CD14-positive monocyte (primary cell): ENCODE data around the gene OR7G1. TPM values are rescaled to one million over a fixed set of nuclear protein-coding genes. Genes with fewer than 3 reads are reported as not detected.

Experiments
- DNase-seq, 3 donors: peaks; one replicate each; pipeline ENCODE4 v3.0.0-alpha.2; 2011 to 2022
- H2AFZ ChIP-seq: 2 replicates; pipeline ENCODE4 v1.6.0; 2012; ENCODE audit warnings: mild to moderate bottlenecking, low read depth, low read length, inconsistent platforms; ENCODE audit not compliant: insufficient read depth, poor library complexity, severe bottlenecking
- H3K27ac ChIP-seq, 2 donors: 1 replicate in 1 of 2; 2 replicates in 1 of 2; pipeline ENCODE4 v1.5.1; 2012 to 2013; ENCODE audit warnings: low read length in 2 of 2, control low read depth in 1 of 2, inconsistent platforms in 1 of 2, low read depth in 1 of 2, mild to moderate bottlenecking in 1 of 2
- H3K27me3 ChIP-seq, 2 donors: one replicate each; pipeline versions ENCODE4 v1.6.0 to v1.6.1; 2011 to 2013; ENCODE audit warnings: low read length in 2 of 2; ENCODE audit not compliant: control insufficient read depth in 2 of 2, insufficient read depth in 2 of 2
- H3K36me3 ChIP-seq, 2 donors: replicated peaks in 1 of 2; 1 replicate in 1 of 2; 2 replicates in 1 of 2; pipeline versions ENCODE4 v1.5.1 to v1.6.1; 2012 to 2013; ENCODE audit warnings: low read length in 2 of 2, control low read depth in 1 of 2, inconsistent platforms in 1 of 2, mild to moderate bottlenecking in 1 of 2; ENCODE audit not compliant: insufficient read depth in 2 of 2, control insufficient read depth in 1 of 2
- H3K4me1 ChIP-seq, 2 donors: 1 replicate in 1 of 2; 2 replicates in 1 of 2; pipeline versions ENCODE4 v1.5.1 to v1.6.1; 2012 to 2013; ENCODE audit warnings: low read length in 2 of 2, control low read depth in 1 of 2, inconsistent platforms in 1 of 2, mild to moderate bottlenecking in 1 of 2, moderate library complexity in 1 of 2; ENCODE audit not compliant: insufficient read depth in 2 of 2, control insufficient read depth in 1 of 2
- H3K4me2 ChIP-seq: replicated peaks from 2 replicates; pipeline ENCODE3; 2012; ENCODE audit warnings: low read length, moderate library complexity, mild to moderate bottlenecking; ENCODE audit not compliant: poor library complexity, severe bottlenecking; ENCODE audit errors: extremely low read depth
- H3K4me3 ChIP-seq, 3 experiments: fragments of 200-600 bp in 1 of 3; sonication (generic) in 1 of 3; replicated peaks in 1 of 3; 1 replicate in 2 of 3; 2 replicates in 1 of 3; pipeline ENCODE4 v1.5.1; 2011 to 2013; ENCODE audit warnings: low read length in 3 of 3, mild to moderate bottlenecking in 3 of 3, control low read depth in 2 of 3, low read depth in 2 of 3, inconsistent platforms in 1 of 3, moderate library complexity in 1 of 3
- H3K79me2 ChIP-seq: 2 replicates; pipeline ENCODE4 v1.6.0; 2012; ENCODE audit warnings: mild to moderate bottlenecking, control low read depth, inconsistent platforms, low read length, moderate library complexity; ENCODE audit not compliant: insufficient read depth
- H3K9ac ChIP-seq: 2 replicates; pipeline ENCODE4 v1.6.0; 2017; ENCODE audit warnings: low read length, mild to moderate bottlenecking; ENCODE audit not compliant: insufficient read depth, poor library complexity, severe bottlenecking
- H3K9me3 ChIP-seq, 2 donors: replicated peaks in 1 of 2; 1 replicate in 1 of 2; 2 replicates in 1 of 2; pipeline versions ENCODE4 v1.5.1 to v1.6.1; 2012 to 2013; ENCODE audit warnings: low read length in 2 of 2, control low read depth in 1 of 2; ENCODE audit not compliant: control insufficient read depth in 1 of 2, insufficient read depth in 1 of 2
- H4K20me1 ChIP-seq: 2 replicates; pipeline ENCODE4 v1.6.0; 2012; ENCODE audit warnings: mild to moderate bottlenecking, low read length, control low read depth, moderate library complexity; ENCODE audit not compliant: insufficient read depth
- H3K27ac Mint-ChIP-seq, 7 donors: one replicate each; pipeline ENCODE4 v1.8.0; 2020; ENCODE audit warnings: mild to moderate bottlenecking in 7 of 7, mixed read lengths in 7 of 7, moderate library complexity in 6 of 7, inconsistent platforms in 2 of 7
- H3K27me3 Mint-ChIP-seq, 3 donors: one replicate each; pipeline ENCODE4 v1.8.0; 2021 to 2022; ENCODE audit warnings: low read depth in 3 of 3, mild to moderate bottlenecking in 3 of 3, mixed read lengths in 3 of 3, moderate library complexity in 3 of 3, inconsistent platforms in 1 of 3
- H3K36me3 Mint-ChIP-seq, 2 donors: one replicate each; pipeline ENCODE4 v1.8.0; 2020; ENCODE audit warnings: mixed read lengths in 2 of 2, inconsistent platforms in 1 of 2, mild to moderate bottlenecking in 1 of 2
- H3K4me1 Mint-ChIP-seq: one replicate; pipeline ENCODE4 v1.8.0; 2020; ENCODE audit warnings: mild to moderate bottlenecking, mixed read lengths
- H3K4me3 Mint-ChIP-seq, 2 donors: one replicate each; pipeline ENCODE4 v1.8.0; 2020; ENCODE audit warnings: mild to moderate bottlenecking in 2 of 2, mixed read lengths in 2 of 2, moderate library complexity in 1 of 2
- H3K9me3 Mint-ChIP-seq, 7 donors: one replicate each; pipeline ENCODE4 v1.8.0; 2020 to 2022; ENCODE audit warnings: mixed read lengths in 7 of 7, mild to moderate bottlenecking in 6 of 7, moderate library complexity in 6 of 7, inconsistent platforms in 2 of 7
- CTCF ChIP-seq: fragments of 200-600 bp; IDR thresholded peaks from one replicate; pipeline ENCODE4 v1.8.0; 2022; ENCODE audit warnings: antibody characterized with exemption, mild to moderate bottlenecking
- WGBS: methylation state at CpG from one replicate; pipeline ENCODE4 v1.1.5; 2013; ENCODE audit warnings: missing lambda C conversion rate; ENCODE audit not compliant: insufficient coverage; 5-methylcytosine and 5-hydroxymethylcytosine counted together
- intact Hi-C, 2 donors: fragments of 100-400 bp; cut with micrococcal nuclease; formaldehyde crosslinking; loops; one replicate each; pipeline versions ENCODE4 v1.15.0 to v1.15.1; 2023
- polyA plus RNA-seq, 3 donors: library from polyadenylated mRNA; depleted of rRNA in 1 of 3; unstranded in 2 of 3; stranded (reverse) in 1 of 3; fragments of 300-500 nt in 2 of 3; fragments of >200 nt in 1 of 3; fragmentation: Illumina TruSeq in 2 of 3; gene quantifications; 1 replicate in 2 of 3; 2 replicates in 1 of 3; pipeline ENCODE4 v1.2.3, GENCODE V29; 2012 to 2021

Gene OR7G1
- polyA plus RNA-seq, 3 donors: not detected

- DNase-seq: no peak
- no peak overlapping the region for H3K4me3 ChIP-seq
- peaks cover 5 to 20% (median 12%) of the 10 kb centered on the region in 3 donors for H3K27me3 Mint-ChIP-seq
- H3K27me3 ChIP-seq: no peaks in the 10 kb centered on the region
- H2AFZ ChIP-seq: no peak overlapping the region
- H3K4me1 Mint-ChIP-seq: no peaks in the 10 kb centered on the region
- no peak for TF ChIP-seq CTCF
- H3K9me3 Mint-ChIP-seq: peaks cover 0 to 2% (median 0%) of the 10 kb centered on the region in 7 donors
- WGBS: 42% methylated on average over 2 of the region's 5 CpGs
- intact Hi-C loops: no loop called here
- H3K27ac Mint-ChIP-seq: no peak overlapping the region
- H3K9me3 ChIP-seq: no peaks in the 10 kb centered on the region
- H3K9ac ChIP-seq: no peak overlapping the region
- no peak overlapping the region for H3K27ac ChIP-seq
- H3K4me3 Mint-ChIP-seq: no peak overlapping the region
- H3K36me3 ChIP-seq: no peaks in the 10 kb centered on the region
- no peaks in the 10 kb centered on the region for H3K4me1 ChIP-seq
- H4K20me1 ChIP-seq: no peaks in the 10 kb centered on the region
- no peak overlapping the region for H3K4me2 ChIP-seq
- no peaks in the 10 kb centered on the region for H3K36me3 Mint-ChIP-seq
- H3K79me2 ChIP-seq: no peaks in the 10 kb centered on the region
Measured at GRCh38 chr19:9116547-9116946, 984 bp upstream of the OR7G1 start.

GRCh38 chr19:9109959-9110358 is 5.6 kb downstream of the OR7G1 start:
- H3K9ac ChIP-seq: no peak overlapping the region
- H3K27me3 ChIP-seq: no peaks in the 10 kb centered on the region
- no peak overlapping the region for H3K27ac Mint-ChIP-seq
- H3K4me1 Mint-ChIP-seq: no peaks in the 10 kb centered on the region
- H3K4me2 ChIP-seq: no peak overlapping the region
- DNase-seq: no peak
- no peaks in the 10 kb centered on the region for H3K9me3 Mint-ChIP-seq
- H3K4me1 ChIP-seq: no peaks in the 10 kb centered on the region
- H3K36me3 Mint-ChIP-seq: no peaks in the 10 kb centered on the region
- 100% methylated on average over 1 of the region's 2 CpGs for WGBS
- peaks cover 9 to 16% (median 11%) of the 10 kb centered on the region in 3 donors for H3K27me3 Mint-ChIP-seq
- intact Hi-C loops: no loop called here
- H4K20me1 ChIP-seq: no peaks in the 10 kb centered on the region
- H3K9me3 ChIP-seq: no peaks in the 10 kb centered on the region
- no peak for TF ChIP-seq CTCF
- H3K4me3 Mint-ChIP-seq: no peak overlapping the region
- H3K36me3 ChIP-seq: no peaks in the 10 kb centered on the region
- H3K4me3 ChIP-seq: no peak overlapping the region
- no peak overlapping the region for H3K27ac ChIP-seq
- no peaks in the 10 kb centered on the region for H3K79me2 ChIP-seq
- H2AFZ ChIP-seq: no peak overlapping the region
